ENCODE data around the gene WNT7B.

Gene WNT7B

GRCh38 chr22:45966895-45967365, 10.0 kb downstream of the WNT7B start:
- Histone ChIP-seq H4K20me1 (ENCODE audit: insufficient read depth, low read length, poor library complexity, severe bottlenecking) (peaks cover 12% of the 10 kb centered on the region), H3K4me3 (ENCODE audit: low read length, poor library complexity, severe bottlenecking) (no peak overlapping the region), H3K9me2 (replicated peaks; ENCODE audit: low read depth, low read length) (no peaks in the 10 kb centered on the region), H3K4me2 (ENCODE audit: low read depth, low read length, poor library complexity, severe bottlenecking) (no peak overlapping the region), H3K79me2 (ENCODE audit: insufficient read depth, low read length) (peaks cover 91% of the 10 kb centered on the region), H3K4me1 (ENCODE audit: insufficient read depth, low read length, poor library complexity, severe bottlenecking) (peaks cover 23% of the 10 kb centered on the region), H3K27me3 (ENCODE audit: insufficient read depth, low read length, poor library complexity, severe bottlenecking) (no peaks in the 10 kb centered on the region), H3K36me3 (ENCODE audit: insufficient read depth, low read length) (no peaks in the 10 kb centered on the region), H3F3A (ENCODE audit: low read depth) (no peaks in the 10 kb centered on the region), H2AFZ (ENCODE audit: low read length) (no peak overlapping the region), H3K9ac (ENCODE audit: low read depth, low read length, poor library complexity, severe bottlenecking) (no peak overlapping the region), H3K9me3 (ENCODE audit: insufficient read depth, low read depth, low read length) (no peaks in the 10 kb centered on the region)
- no peak for TF ChIP-seq EZH2phosphoT487 (IDR thresholded peaks at IDR 0.05; ENCODE audit: borderline replicate concordance)
- TF ChIP-seq, protein P1, sequence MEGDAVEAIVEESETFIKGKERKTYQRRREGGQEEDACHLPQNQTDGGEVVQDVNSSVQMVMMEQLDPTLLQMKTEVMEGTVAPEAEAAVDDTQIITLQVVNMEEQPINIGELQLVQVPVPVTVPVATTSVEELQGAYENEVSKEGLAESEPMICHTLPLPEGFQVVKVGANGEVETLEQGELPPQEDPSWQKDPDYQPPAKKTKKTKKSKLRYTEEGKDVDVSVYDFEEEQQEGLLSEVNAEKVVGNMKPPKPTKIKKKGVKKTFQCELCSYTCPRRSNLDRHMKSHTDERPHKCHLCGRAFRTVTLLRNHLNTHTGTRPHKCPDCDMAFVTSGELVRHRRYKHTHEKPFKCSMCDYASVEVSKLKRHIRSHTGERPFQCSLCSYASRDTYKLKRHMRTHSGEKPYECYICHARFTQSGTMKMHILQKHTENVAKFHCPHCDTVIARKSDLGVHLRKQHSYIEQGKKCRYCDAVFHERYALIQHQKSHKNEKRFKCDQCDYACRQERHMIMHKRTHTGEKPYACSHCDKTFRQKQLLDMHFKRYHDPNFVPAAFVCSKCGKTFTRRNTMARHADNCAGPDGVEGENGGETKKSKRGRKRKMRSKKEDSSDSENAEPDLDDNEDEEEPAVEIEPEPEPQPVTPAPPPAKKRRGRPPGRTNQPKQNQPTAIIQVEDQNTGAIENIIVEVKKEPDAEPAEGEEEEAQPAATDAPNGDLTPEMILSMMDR (conservative IDR thresholded peaks at IDR 0.05; ENCODE audit: low read length), result no peak

DNA sequence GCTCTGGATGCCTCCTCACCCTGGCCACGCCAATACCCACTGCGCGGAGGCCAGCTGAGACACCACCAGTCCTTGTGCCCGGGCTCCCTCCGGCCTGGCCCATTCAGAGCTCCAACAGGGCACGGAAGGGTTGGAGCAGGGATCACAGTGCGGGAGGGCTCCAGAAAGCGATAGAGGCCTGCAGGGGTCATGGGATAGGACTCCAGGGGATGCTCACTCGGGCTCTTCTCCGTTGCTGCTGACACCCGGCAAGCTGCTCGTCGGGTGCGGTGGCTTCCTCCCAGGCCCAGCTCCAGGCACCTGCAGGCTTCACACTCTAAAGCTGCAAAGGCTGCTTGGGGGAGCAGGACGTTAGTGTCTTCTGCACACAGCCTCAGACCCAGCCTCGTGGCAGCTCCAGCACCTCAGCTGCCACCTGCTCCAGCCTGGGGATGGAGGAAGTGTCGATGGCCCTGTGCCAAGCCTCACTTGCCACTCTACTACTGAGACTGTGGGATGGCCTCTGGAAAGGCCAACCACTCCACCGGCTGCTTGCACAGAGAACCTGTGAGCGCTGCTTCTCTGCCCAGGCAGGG, 10.6 kb downstream of the WNT7B start:
- Histone ChIP-seq H3K4me1 (ENCODE audit: insufficient read depth, low read length, poor library complexity, severe bottlenecking) (peaks cover 23% of the 10 kb centered on the region), H3K9ac (ENCODE audit: low read depth, low read length, poor library complexity, severe bottlenecking) (no peak overlapping the region), H2AFZ (ENCODE audit: low read length) (no peak overlapping the region), H3K27me3 (ENCODE audit: insufficient read depth, low read length, poor library complexity, severe bottlenecking) (no peaks in the 10 kb centered on the region), H3K79me2 (ENCODE audit: insufficient read depth, low read length) (peaks cover 87% of the 10 kb centered on the region), H3K9me2 (replicated peaks; ENCODE audit: low read depth, low read length) (no peaks in the 10 kb centered on the region), H3K4me2 (ENCODE audit: low read depth, low read length, poor library complexity, severe bottlenecking) (no peak overlapping the region), H3K4me3 (ENCODE audit: low read length, poor library complexity, severe bottlenecking) (no peak overlapping the region), H3K9me3 (ENCODE audit: insufficient read depth, low read depth, low read length) (no peaks in the 10 kb centered on the region), H3K36me3 (ENCODE audit: insufficient read depth, low read length) (no peaks in the 10 kb centered on the region), H3F3A (ENCODE audit: low read depth) (no peaks in the 10 kb centered on the region), H4K20me1 (ENCODE audit: insufficient read depth, low read length, poor library complexity, severe bottlenecking) (peaks cover 12% of the 10 kb centered on the region)
- TF ChIP-seq EZH2phosphoT487 (IDR thresholded peaks at IDR 0.05; ENCODE audit: borderline replicate concordance), result no peak
- TF ChIP-seq, protein P1 (conservative IDR thresholded peaks at IDR 0.05; ENCODE audit: low read length), result no peak

- Histone ChIP-seq H3K4me1 (ENCODE audit: insufficient read depth, low read length, poor library complexity, severe bottlenecking) (peaks cover 17% of the 10 kb centered on the region), H3K27me3 (ENCODE audit: insufficient read depth, low read length, poor library complexity, severe bottlenecking) (no peaks in the 10 kb centered on the region)
Measured at GRCh38 chr22:45965563-45965962, 11.4 kb downstream of the WNT7B start.

More at GRCh38 chr22:45965563-45965962, 11.4 kb downstream of the WNT7B start:
- Histone ChIP-seq H4K20me1 (ENCODE audit: insufficient read depth, low read length, poor library complexity, severe bottlenecking) (peaks cover 8% of the 10 kb centered on the region), H3K9ac (ENCODE audit: low read depth, low read length, poor library complexity, severe bottlenecking) (no peak overlapping the region), H3K4me2 (ENCODE audit: low read depth, low read length, poor library complexity, severe bottlenecking) (no peak overlapping the region), H3K36me3 (ENCODE audit: insufficient read depth, low read length) (no peaks in the 10 kb centered on the region), H3K4me3 (ENCODE audit: low read length, poor library complexity, severe bottlenecking) (no peak overlapping the region), H3K9me3 (ENCODE audit: insufficient read depth, low read depth, low read length) (no peaks in the 10 kb centered on the region), H3F3A (ENCODE audit: low read depth) (no peaks in the 10 kb centered on the region), H2AFZ (ENCODE audit: low read length) (no peak overlapping the region), H3K9me2 (replicated peaks; ENCODE audit: low read depth, low read length) (no peaks in the 10 kb centered on the region), H3K79me2 (ENCODE audit: insufficient read depth, low read length) (peaks cover 78% of the 10 kb centered on the region)
- TF ChIP-seq EZH2phosphoT487 (IDR thresholded peaks at IDR 0.05; ENCODE audit: borderline replicate concordance), result no peak
- TF ChIP-seq, protein P1 (conservative IDR thresholded peaks at IDR 0.05; ENCODE audit: low read length), result no peak

Data from Loucy (cell line).